GM18873 (cell line): Measurements from ENCODE around the gene PTPRH.

Source experiments
- ATAC-seq: cut with Tn5 transposase; IDR thresholded peaks from one replicate; pipeline ENCODE4 v1.9.1; 2021; ENCODE audit warnings: mild to moderate bottlenecking, moderate library complexity, moderate number of reproducible peaks; ENCODE audit not compliant: unreplicated experiment, low FRiP score

Gene PTPRH

DNA sequence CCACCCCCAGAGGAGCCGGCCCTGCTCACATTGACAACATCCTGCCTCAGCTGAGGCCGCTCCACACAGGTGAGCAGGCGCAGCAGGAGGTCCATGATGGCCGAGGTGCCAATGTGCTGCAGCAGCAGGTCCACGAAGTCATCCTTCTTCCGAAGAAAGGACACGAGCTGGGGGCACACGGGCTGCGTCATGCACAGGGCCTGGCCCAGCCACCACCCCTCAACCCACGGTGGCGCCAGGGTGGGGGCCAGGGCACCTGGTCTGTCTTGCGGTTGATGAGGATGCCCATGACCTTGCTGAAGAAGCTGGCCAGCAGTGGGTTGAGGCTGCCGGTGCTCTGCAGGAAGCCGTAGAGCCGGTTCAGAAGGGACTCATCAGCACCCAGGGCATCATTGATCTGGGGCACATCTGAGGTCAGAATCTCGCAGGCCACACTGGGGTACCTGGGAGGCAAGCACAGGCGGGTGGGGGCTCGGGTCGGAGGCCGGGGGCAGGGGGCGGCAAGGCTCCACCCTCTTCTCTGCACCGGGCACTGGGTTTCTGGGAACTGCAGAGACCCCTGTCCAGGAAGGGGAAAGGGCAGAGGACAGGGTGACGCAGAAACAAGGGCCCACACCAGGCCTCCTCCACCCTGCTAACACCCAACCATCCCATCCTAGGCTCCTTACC is 36.1 kb upstream of the PTPRH start:
- ATAC-seq, result no peak

DNA sequence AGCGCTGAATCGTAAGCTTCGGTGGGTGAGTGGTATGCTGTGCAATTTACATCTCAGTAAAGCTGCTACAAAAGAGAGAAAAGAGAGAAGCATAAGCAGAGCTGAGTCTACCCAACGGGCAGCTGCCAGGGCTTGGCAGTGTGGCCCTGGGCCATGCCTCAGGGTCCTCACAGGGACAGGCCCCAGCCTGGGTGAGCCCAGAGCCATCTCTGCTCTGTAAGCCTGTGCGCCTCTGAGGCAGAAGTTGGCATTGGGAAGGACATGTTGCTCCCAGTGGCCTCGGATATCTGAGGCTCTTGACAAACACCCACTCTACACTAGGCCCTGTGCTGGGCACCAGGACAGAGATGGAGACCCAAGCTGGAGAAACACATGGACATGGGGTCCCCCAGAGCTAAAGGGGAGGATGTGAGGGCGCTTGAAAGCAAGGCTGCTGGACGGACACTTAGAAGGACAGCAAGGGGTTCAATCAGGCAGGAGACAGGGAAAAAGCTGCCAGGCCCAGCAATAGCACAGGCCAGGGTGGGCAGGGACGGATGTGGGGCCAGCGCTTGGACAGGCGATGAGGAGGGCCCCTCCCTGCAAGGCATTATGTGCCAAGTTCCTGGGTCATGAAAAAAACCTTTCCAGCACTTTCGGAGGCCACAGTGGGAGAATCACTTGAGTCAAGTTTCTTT is 34.8 kb upstream of the PTPRH start:
- no peak for ATAC-seq

DNA sequence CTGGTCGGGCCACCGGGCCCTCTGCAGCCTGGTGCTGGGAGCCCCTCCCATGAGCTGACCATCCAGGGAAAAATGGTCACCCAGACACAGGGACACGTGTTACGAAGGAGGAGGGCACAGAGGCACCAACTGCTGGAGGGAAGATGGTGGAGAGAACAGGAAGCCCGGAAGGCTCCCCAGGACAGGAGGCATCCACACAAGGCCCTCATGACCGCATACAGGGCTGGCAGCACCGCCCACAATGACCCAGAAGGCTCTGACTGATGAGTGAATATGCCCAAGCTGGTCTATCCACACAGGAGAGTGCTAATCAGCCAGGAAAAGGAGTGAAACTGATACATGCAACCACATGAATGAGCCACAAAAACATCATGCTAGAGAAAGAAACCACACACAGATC is 33.2 kb upstream of the PTPRH start:
- ATAC-seq, result no peak

DNA sequence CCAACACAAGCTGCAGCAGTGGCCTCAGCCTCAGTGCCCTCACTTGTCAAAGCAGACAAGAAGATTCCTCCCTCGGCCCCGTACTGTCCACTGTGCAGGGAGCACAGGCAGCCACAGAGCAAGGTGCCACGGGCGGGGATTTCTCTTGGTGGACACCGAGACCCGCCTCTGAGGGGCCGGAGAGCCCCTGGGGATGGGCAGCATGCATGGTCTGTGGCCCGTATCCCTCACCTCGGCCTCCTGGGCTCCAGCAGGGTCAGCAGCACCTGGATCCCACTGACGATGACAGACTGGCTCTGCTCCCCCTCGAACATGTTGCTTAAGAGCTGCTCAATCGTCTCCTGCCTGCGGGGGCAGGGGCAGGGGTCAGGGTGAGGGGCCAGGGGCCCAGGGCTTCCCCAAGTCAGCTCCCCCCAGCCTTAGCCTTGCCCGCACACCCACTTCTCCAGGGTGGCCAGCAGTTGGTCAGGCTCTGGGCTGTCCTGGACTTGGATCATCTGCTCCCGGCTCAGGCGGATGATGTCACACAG is 32.7 kb upstream of the PTPRH start:
- ATAC-seq, result no peak

DNA sequence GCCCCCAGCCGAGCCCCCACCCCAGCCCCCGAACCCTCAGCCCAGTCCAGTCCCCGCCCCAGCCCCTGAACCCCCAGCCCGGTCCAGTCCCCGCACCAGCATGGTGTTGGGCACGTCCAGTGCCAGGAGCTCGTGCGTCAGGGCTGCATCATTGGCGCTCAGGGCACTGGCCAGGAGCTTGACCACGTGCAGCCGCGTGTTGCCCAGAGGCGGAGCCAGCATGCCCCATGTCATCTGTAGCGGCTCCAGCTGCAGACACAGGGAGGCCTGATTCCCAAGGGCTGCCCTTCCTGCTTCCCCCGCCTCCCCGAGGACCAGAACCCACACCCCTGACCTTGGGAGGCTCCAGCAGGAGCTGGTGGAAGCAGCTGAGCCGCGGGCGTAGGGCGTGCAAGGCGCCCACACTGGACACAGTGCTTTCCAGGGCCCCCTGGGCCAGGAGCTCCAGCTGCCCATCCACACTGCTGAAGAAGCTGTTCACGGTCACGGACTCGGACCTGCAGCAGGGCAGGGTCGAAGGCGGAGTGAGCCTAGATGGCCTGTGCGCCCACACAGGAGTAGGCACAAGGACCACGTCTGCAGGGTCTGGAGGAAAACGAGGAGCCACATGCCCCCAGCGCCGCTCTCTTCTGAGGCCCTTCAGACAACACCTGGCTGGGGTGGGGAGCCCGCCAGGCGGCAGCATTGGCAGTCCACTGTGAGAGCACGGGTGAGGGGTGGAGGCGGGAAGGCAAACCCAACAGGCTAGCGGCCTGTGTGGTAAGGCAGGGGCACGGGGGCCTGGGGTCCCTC is 32.0 kb upstream of the PTPRH start:
- ATAC-seq, result no peak

DNA sequence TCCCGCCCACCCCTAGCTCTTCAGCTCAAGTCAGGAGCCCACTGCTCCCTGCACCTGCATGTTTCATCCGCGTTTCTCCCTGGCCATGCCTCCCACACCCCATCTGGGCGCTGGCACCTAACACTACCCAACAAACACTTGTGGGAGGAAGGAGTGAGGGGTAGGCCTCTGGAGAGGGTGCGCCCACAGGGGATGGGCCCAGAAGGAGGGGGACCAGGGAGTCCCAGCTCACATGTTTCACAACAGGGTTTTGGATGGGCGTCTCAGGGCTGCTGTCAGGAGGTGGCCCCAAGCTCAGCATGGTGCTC is 31.4 kb upstream of the PTPRH start:
- no peak for ATAC-seq

DNA sequence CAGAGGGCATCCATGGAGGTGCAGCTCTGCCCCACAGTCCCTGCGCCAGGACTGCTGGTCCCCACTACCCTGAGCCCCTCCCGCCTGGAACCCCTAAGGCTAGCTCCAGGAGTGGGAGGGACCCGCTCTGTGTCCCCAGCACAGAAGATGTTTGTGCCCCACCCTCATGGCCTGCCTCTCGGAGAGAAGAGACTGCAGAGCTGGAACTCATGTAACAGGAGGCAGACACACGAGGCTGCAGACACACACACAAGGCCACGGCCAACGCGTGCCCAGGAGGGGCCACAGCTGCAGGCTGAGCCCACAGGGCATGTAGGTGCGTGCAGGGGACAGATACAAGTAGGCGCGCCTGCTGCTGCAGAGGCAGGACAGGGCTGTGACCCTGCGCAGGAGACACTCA is 29.7 kb upstream of the PTPRH start:
- ATAC-seq, result no peak

DNA sequence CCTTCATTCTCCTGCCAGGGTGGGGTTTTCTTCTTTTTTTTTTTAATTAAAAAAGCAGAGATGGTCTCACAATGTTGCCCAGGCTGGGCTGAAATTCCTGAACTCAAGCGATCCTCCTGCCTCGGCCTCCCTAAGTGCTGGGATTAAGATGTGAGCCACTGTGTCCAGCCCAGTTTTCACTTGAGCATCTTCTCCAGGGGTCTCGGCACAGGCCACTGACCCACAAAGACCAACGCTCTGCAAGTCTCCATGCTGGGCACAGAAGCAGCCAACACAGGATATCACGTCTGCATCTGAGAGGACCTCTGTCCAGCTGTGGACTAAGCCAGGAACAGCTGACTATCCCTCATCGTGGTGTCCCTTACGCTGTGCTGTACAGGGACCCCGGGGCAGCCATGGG is 28.7 kb upstream of the PTPRH start:
- ATAC-seq, result no peak

DNA sequence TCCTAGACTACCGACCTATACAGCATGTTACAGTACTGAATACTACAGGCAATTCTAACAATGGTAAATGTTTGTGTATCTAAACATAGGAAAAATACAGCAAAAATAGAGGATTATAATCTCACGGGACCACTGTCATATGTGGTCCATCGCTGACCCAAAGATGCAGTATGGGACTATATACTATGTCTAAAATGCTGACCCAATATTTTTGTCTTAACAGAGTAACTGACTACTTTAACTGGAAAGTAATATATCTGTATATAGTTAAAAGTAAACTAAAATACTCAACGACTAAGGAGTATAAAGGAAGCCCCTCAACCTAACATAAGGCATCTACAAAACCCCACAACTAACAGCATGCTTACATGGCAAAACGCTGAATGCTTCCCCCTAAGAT is 23.7 kb upstream of the PTPRH start:
- no peak for ATAC-seq

DNA sequence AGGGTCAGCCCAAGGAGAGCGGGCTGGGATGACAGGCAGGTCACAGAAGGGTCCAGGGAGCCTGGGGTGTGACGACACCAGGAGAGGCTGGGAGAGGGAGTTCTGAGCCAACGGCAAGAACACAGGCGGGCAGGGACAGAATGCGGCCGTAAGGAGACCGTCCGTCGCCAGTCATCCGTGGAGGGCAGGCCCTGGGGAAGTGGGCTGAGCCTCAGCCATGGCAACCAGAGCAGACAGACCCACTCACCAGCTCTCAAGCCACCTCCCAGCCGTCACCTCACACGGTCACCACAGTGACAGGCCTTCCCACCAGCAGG is 22.9 kb upstream of the PTPRH start:
- ATAC-seq, result no peak

DNA sequence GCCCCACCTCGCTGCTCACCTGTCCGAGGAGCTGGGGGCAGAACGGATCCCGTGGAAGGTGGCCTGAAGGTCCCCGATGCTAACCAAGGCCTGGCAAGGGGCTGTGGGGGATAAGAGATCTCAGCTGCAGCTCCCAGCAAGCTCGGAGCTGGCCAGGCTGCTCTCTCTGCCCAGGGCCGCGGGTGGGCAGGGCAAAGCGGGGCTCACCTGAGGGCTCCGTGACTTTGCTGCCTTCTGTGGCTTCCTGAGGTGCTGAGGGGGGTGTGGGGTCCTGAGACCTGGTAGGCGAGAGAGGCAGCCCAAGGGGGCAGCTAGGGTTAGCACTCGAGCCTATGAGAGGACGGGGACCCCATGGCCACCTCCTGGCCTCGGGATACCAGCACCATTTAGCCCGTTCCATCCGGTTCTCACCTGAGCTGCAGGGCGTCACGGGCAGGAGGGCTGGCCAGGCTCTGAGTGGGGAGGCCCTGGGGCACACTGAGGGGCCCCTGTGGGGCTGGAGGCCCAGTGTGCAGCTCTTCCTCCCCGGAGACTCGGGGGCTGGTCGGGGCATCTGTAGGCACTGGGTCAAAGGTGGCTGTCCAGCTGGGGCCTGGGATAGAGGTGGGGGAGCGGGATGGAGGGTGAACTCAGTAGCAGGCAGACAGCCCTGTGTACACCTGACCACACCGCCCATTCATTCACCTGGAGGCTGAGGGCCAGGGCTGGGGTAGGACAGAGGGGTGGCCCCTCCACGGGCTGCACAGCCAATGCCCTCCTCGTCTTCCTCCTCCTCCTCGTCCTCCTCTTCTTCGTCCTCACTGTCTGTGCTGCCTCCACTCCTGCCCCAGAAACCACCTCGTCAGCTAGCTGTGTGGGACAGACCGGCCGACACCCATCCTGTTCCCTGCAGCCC is 22.3 kb upstream of the PTPRH start:
- ATAC-seq, result no peak

DNA sequence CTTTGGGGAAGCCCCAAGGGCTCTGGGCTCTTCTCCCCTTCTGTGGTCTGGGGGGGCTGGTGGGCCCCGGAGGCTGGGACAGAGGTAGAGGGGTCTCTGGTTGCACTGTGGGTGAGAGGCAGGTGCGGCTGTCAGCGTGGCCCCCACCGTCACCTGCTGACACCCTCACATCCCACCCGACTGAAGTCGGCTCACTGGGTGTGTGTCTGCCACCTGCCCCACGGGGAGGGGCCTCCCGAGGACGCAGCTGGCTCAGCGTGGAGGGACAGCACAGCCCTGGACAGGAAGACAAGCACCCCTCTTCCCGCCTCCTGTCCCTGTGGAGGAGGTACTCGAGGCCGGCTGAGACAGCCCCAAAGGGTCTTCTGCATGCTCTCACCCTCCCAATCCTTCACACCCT is 21.5 kb upstream of the PTPRH start:
- no peak for ATAC-seq

DNA sequence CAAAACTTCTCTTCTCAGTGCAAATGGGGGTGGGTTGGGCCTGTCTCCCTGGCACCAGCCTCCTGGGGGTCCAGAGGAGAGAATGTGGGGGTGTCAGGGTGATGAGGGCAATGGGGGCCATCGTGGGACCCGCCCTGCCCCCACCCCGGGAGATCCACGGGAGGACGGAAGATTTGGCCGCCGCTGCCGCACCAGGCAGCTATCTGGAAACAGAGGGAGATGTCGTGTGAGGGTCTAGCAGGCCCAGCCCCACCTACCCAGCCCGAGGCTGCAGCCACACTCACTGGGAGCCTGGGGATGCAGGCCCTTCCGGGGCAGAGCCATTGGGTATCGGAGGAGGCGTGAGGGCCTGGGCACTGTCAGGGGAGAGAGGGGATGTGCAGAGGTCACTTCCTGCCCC is 21.0 kb upstream of the PTPRH start:
- ATAC-seq, result no peak

DNA sequence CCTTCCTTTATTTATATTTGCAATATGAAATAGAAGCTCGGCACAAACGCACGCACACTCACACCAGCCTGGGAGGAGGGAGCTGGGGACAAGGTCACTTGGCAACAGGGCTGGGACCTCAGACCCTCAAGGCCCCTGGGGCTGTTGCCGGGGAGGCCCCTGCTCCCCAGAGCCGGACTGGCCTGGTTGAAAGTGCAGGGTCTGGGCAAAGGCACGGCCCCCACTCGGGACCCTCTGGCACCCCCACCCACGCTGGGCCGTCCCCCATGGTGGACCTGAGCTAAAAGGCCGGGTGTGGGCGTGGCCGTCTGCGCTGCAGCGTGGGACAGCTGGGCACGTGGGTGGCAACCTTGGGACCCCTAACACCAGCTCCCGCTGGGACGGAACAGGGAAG is 20.5 kb upstream of the PTPRH start:
- ATAC-seq, result no peak

DNA sequence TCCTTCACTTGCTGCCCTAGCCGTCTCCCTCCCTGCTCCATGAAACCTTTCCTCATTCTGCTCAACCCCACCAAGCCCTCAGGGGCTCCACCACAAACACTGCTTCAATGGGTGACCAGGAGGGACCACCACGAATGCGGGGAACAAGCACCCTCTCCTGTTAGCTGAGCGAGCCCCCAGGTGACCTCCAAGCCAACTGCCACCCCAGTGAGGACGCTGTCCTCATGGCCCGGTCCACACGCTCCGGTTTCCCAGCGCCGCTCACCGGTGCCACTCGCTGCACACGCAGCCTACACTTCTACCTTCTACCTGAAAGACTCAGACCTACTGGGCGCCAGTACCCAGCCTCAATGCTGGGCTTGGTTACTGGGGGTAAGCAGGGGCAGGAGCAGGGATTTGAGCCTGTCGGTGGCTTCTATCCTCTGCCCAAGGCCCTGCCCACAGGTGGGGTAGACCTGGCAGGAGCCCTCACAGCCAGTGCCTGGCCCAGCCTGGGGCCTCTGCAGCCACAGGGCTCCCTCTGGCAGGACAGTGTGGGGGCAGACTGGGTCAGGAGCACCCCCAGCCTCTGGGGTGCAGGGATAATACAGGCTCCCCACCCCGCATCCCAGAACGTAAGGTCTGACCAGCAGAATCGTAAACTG is 20.0 kb upstream of the PTPRH start:
- no peak for ATAC-seq

DNA sequence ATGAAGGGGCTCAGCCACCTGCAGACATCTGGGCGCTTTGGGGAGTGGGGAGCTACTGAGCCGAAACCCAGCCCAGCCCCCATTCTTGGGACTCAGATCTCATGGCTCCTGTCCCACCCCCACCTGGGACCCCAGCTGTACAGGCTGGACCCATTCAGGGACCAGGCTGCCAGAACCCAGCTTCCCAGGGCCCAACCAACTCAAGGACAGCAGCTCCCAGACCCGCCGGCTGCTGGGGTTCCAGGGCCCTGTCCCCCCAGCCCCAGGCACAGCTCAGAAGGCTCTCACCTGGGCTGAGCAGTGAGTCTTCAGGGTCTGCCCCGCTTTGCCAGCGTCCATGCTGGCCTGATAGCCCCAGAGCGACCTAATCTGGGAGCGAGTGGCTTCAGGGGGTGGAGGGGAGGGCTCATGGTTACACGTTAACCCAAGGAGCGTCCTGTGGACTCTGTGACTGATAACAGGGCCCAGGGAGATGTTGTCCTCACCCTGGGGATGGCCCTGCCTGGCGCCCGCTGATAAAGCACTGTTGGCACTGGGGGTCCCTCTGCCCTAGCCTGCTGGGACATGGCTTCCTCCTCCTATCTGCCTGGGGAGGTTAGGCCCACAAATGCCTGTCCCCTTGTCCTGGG is 19.2 kb upstream of the PTPRH start, which contains the start of gene TMEM86B:
Gene TMEM86B (minus strand): TSS at position 361 of the 629 bp plus-strand sequence. CDS start 22 bp downstream, at position 339.
- no peak for ATAC-seq

DNA sequence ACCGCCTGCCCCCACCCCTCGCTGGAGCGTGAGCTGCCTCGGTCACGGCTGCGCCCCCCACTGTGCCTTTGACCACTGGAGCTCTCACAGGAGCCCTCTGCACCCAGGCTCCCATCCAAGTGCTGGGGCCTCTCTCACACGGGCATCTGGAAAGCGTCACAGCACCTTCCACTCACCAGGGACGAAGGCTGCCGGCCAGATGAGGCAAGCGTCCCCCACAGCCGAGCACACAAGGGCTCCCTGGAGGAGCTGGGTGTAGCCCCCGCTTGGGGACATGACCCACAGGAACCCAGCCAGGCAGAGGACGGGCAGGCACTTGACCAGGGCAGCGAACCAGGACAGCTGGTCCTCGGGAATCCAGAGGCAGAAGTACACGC is 18.7 kb upstream of the PTPRH start:
- no peak for ATAC-seq

DNA sequence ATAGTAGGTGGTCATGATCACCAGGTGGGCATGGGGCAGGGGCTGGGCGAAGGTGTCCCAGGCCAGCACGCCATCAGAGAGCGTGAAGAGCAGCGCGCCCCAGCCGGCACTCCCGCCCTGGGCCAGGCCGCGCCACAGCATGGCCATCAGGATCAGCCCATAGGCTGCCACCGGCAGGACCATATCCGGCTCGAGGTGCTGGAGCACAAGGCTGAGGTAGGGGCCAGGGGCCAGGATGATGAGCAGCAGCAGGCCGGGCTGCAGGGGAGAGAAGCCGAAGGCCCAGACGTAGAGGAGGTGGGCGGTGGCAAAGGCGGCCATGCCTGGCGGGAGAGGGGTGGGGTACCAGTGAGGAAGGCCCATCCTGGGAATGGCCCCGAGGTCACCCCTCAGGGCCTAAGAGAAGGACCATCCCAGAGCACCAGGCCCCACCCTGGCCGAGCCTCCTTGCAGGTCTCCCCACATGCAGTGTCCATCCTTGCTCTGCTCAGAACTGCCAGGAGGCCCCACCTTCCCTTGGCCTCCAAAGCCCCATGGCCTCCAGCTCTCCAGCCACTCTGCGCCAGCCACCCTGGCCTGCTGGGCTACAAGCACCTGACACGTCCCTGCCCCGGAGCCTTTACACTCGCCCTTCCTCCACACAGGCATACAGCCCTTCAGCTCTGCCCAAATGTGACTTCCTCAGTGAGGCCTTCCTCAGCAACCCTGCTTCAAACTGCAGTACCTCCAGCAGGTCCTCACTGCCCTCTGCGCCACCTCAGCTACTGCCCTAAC is 18.1 kb upstream of the PTPRH start:
- ATAC-seq, result no peak

DNA sequence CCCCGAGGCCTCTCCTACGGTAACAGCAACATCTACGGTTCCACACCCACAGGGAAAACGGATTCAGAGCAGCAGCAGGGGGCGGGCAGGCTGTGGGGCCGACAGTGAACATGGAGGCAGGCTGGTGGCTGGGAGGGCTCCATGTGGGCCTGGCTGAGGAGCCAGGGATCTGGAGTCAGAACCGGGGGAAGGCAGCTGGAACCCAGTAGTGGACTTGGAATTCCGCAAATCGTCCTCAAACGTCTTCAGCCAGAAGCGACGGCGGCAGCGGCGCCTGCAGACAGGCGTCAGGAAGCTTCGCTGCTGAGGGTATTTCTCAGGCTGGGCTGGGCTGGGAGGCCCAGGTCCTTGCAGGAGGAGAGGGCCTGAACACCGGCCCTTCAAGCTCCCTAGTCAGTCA is 17.5 kb upstream of the PTPRH start:
- ATAC-seq, result no peak
